Skin epidermis (tissue), 12 donors: Measurements from ENCODE around the gene GPRC5B.

ENCODE experiments used
- H3K27ac ChIP-seq, 21 experiments: fragments of 200-600 bp; sonication (generic) in 11 of 21; one replicate each; pipeline ENCODE4 v1.5.0; 2020; ENCODE audit warnings: mild to moderate bottlenecking in 3 of 21, inconsistent platforms in 2 of 21, moderate library complexity in 2 of 21
- H3K4me3 ChIP-seq, 7 experiments: fragments of 200-600 bp; sonication (generic) in 2 of 7; one replicate each; pipeline ENCODE4 v1.5.0; 2020; ENCODE audit warnings: inconsistent platforms in 2 of 7, mild to moderate bottlenecking in 2 of 7, moderate library complexity in 1 of 7

GPRC5B gene

DNA sequence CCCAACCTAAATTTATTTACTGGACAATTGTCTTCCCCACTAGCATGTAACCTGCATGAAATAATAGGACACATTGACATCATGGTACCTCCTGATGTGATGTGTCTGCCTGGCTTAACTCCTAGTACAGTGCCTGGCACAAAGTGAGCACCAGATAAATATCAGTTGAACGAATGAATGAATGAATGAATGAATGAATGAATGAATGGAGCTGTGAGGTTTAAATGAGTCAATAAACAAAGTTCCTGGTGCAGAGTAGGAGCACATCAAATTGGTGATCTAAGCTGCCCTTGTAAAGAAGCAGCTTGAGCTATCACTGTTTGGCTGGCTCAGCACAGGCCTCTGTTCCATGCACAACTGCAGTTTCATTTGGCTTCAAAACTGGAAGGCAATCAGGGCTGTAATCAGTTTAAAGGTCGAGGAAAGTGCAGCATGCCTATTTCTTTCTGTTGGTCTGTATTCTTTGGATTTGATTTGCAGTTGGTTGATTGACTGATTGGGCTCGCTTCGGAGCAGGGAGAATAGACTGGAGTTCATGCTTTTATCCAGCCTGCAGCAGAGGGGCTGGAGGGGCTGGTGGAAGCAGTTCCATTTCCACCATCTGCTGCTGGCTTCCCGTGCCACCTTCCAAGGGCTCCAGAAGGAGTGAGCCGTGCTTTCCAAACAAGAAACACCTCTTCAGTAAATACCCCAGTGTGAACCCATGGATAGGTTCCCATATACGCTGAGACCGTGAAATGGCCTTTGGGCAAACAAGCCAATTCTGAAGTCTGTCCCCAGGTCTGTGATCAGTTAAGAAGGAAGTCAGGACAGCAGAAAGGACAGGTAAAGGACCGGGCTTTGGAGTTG, 54.6 kb downstream of the GPRC5B start:
- H3K27ac ChIP-seq = no peak overlapping the region
- H3K4me3 ChIP-seq = no peak overlapping the region

- no peak overlapping the region for H3K4me3 ChIP-seq
- no peak overlapping the region for H3K27ac ChIP-seq
Observed at GRCh38 chr16:19824216-19824615, 60.4 kb downstream of the GPRC5B start.

- H3K4me3 ChIP-seq = no peak overlapping the region
- no peak overlapping the region for H3K27ac ChIP-seq
Observed at GRCh38 chr16:19823322-19823721, 61.3 kb downstream of the GPRC5B start.

GRCh38 chr16:19822533-19822932, 62.1 kb downstream of the GPRC5B start:
- H3K4me3 ChIP-seq = no peak overlapping the region

DNA sequence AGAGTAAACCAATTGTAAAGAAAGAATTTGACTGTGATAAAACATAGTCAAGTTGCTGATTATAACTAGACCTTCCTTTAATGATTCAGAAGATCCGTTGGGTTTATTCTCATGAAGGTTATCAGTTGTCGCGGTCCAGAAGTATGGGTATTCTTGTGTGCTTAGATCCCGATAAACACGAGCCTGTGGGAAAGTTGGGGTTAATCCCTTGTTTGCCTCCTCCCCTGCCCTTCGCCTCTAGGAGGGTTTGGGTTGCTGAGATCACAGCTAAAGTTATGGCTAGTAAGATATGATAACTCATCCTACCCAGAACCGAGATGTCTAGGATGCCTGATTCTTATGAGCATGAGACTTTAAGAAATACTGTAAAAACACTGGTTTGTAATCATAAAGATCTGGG, 66.8 kb downstream of the GPRC5B start:
- H3K4me3 ChIP-seq = no peak overlapping the region
- no peak overlapping the region for H3K27ac ChIP-seq

More at GRCh38 chr16:19822533-19822932, 62.1 kb downstream of the GPRC5B start:
- no peak overlapping the region for H3K27ac ChIP-seq

DNA sequence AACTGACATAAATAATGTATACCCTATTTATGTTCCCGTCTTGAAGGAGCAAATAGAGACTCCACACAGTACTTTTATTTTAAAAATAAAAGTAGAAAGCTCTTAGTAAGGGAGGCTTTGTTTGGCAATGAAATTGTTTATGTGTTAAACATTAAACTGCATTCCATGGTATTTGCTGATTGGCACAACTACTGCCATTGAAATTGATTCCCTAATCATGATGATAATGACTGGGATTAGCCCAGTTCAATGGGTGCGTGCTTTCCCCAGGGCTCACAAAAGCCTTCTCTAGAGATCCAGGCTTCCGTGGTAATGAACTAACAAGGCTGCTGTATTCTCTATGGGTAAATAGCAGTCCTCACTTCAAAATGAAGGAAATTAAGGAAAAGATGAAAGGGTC, 67.5 kb downstream of the GPRC5B start:
- H3K4me3 ChIP-seq = no peak overlapping the region
- no peak overlapping the region for H3K27ac ChIP-seq

GRCh38 chr16:19815418-19815817, 69.2 kb downstream of the GPRC5B start:
- Histone ChIP-seq H3K27ac (no peak overlapping the region), H3K4me3 (no peak overlapping the region)

GRCh38 chr16:19812986-19813385, 71.7 kb downstream of the GPRC5B start:
- Histone ChIP-seq H3K27ac (no peak overlapping the region), H3K4me3 (no peak overlapping the region)

- Histone ChIP-seq H3K4me3 (no peak overlapping the region), H3K27ac (no peak overlapping the region)
Observed at GRCh38 chr16:19810817-19811731, 73.6 kb downstream of the GPRC5B start.

DNA sequence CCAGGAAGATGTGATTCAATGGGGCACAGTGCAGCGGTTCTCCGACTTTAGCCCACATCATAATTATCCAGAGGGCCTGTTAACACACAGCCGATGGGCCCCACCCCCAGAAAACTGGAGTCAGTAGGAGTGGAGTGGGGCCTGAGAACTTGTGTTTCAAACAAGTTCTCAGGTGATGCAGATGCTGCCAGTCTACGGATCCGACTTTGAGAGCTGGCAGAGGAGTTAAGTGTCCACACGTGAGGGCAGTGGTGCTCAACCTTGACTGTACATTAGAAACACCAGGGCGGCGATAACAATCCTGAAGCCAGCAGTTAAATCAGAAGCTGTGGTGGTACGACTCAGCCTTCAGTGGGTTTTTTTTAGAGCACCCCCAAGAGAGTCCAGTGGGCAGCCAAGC, 75.0 kb downstream of the GPRC5B start:
- no peak overlapping the region for H3K4me3 ChIP-seq
- H3K27ac ChIP-seq = peak overlapping the region in 1 of 21 experiments; percentile 14

- no peak overlapping the region for H3K4me3 ChIP-seq
- H3K27ac ChIP-seq = peak overlapping the region in 2 of 21 experiments; percentile 14 to 29
Observed at GRCh38 chr16:19809121-19809635, 75.5 kb downstream of the GPRC5B start.

- Histone ChIP-seq H3K4me3 (no peak overlapping the region), H3K27ac (no peak overlapping the region)
Observed at GRCh38 chr16:19808061-19808641, 76.5 kb downstream of the GPRC5B start.
